SKM-1 treated with dmso at 0.1 percent for 144 hours (cell line): Measurements from ENCODE around the gene MBNL1.
"Not testable (repeated sequence)": the region's sequence is repeated elsewhere in the genome, so short reads cannot be mapped to it uniquely, and the experiment has no call there.

ENCODE experiments used
- DNase-seq: peaks from one replicate; lab custom pipeline; 2025; ENCODE audit not compliant: unreplicated experiment; lab: John Stamatoyannopoulos, UW

Gene MBNL1

DNA sequence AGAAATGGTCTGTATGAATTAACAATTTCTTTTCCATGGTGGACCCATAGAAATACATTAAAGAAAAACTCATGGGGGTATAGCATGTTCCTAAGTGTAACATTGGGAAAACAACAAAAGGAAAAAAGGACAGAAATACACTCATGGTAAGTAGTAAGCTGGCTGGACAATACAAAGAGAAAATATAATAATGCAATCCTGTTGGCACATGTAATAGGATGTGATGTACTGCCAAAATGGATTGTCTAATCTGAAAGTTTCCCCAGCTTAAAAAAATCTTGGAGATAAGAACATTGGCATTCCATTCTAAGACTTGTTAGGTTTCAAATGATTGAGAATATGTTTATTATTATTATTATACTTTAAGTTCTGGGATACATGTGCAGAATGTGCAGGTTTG lies 128.1 kb downstream of the MBNL1 start:
- DNase-seq: no peak

DNA sequence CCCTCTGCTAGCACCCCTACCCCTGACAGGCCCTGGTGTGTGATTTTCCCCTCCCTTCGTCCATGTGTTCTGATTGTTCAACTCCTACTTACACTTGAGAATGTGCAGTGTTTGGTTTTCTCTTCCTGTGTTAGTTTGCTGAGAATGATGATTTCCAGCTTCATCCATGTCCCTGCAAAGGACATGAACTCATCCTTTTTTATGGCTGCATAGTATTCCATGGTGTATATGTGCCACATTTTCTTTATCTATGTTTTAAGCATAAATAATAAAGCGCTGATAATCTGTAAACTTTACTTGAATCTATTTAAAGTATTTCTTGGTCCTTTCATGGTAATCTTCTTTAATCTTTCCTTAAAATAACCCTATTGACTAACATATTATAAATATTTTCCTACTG lies 128.6 kb downstream of the MBNL1 start:
- not testable (repeated sequence) for DNase-seq

DNA sequence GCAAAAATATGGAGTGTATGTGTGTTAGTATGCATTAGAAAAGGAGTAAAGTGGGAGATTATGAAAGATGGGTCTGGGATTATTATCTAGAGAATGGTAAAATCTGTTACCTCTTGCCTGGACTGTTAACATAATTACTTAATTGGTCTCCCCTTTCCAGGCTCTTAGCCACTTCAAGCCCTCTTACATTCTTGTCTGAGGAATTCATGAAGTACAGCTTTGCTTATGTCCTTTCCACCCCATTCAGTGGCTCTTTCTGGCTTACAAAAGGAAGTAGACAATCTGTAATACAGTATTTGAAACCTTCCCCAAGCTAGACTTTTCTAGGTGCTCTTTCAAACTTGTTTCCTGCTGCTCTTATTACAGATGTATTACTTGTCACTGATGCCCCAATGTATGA lies 129.8 kb downstream of the MBNL1 start:
- no peak for DNase-seq

DNA sequence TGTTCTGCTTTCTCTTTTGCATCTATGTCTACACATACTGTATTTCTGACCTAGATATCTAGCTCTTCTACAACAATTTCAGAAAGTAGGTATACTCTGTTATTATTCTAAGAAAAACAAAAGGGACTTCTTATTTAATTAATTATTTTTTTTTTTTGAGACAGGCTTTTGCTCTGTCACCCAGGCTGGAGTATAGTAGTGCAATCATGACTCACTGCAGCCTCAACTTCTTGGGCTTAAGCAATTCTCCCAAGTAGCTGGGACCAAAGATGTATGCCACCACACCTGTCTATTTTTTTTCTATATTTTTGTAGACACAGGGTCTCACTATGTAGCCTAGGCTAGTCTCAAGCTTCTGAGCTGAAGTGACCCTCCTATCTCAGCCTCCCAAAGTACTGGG lies 130.6 kb downstream of the MBNL1 start:
- DNase-seq: no peak

DNA sequence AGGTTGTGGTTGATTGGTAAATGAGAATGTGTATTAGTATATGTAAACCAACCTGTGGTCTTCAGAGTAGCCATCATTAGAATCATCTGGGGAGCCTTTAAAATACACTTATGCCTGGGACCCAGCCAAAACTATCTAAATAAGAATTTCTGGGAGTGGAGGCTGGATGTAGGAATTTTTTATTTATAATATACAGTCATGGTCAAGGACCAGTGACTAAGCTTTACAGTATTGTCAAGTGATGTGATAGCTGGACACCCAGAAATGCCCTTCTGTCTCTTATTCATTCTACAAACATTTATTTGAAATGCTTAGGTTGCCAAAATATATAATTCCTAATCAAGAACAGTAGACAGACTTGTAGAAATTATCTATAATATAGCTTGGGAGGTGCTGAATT lies 132.2 kb downstream of the MBNL1 start:
- DNase-seq: no peak

DNA sequence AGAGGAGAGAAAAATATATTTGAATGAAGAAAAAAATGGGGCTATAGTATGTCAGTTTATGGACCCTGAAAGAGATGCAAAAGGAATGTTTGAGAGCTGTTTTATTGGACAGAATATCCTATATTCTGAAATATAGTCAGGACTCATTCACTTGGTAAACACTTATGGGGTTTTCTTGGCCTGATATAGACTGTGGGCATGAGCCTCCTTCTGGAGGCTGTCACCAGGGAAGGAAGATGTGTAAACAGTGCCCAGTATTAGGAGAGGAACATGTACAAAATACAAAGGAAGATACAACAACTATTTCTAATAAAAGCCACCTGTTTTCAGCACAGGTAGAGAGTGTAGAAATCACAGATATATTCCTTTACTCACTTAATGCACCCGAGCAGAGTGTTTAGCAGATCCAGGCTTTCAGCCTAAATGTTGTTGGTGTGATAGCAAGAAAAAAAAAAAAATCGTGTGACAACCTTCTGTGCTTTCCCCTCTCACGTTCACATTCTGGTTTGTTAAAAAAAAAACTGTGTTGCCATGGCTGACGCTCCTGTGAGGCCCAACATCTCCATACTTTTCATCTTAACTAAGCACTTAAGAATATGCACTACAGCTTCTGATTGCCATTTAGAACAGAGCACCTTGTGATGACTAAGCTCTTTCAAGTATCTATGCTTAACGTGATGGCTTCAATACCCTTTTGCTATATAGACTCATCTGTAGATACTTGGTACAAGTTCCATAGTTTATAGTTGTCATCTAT lies 134.1 kb downstream of the MBNL1 start:
- no peak for DNase-seq

DNA sequence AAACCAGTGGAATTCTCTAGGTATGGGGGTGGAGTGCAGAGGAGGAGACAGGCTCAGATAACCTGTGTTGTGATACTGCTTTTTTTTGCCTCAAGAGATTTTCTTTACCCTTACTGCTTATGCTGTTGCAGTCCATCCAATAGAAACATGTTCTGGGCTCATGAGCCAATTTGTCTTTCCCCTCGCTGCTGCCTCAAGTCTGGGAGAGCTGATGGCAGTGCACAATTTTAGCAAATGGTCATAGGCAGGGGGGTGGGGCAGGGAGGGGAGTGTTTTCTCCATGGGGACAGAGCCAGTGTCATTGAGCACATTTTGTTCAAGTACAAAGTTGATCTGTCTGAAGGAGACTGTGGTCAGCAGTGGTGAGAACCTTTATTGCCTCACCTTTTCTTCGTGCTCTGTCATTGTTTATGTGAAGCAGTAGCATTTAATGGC lies 134.9 kb downstream of the MBNL1 start:
- DNase-seq: no peak

DNA sequence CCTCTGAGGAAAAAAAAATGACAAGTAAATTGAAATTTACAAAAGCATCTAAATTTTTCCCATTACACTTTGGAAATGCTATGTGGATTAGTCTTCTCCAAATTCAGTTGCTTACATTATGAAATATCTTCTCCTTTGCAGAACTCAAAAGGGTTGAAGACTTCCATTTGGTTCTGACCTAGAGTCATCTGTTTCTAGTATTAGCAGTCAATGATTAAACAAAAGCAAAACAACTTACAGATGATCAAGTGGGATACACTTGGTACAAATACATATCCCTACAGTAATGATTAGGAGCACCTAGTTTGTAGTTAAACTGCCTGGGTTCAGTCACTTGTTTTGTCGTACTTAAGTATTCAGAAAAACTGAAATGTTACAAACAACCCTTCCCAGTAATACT lies 136.2 kb downstream of the MBNL1 start:
- DNase-seq: no peak

DNA sequence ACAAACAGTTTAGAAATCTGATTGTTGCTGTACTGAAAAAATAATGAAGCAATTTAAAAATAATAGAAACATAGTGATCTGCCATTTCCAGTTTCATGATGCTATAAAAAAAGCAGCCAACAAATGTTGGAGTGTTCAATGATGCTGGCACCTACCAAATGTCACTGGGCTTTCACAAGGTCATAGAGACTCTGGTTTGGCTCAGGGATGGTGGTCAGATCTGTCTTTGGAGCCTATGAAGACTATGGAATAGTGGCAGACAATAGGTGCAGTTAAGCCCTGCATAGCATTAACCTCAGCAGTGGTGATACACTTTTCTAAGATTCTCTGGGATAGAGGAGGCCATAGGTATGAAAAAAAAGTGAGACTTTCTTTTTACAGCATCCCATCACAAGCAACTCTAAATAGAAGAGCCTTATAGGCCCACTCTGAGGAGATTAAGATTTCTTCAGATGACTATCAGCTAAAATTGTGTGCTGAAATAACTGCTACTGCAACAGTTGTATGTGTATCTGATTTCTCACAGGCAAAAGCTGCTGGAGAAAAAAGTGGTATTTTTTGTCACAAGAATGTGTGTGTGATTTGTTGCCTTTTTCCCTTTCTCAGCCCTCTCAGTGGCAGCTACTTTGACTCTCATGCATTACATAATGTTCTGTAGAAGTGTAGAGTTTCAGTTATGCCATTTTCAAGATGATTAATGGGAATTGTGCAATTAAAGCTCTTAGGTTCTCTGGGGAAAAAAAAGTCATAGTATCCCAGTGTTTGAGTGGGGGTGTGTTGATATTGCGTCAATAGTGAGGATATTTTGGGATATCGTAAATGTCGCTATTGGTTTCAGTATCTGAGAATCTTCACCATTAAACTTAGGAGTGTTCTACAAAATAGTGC lies 137.4 kb downstream of the MBNL1 start:
- DNase-seq: peak; percentile 8

DNA sequence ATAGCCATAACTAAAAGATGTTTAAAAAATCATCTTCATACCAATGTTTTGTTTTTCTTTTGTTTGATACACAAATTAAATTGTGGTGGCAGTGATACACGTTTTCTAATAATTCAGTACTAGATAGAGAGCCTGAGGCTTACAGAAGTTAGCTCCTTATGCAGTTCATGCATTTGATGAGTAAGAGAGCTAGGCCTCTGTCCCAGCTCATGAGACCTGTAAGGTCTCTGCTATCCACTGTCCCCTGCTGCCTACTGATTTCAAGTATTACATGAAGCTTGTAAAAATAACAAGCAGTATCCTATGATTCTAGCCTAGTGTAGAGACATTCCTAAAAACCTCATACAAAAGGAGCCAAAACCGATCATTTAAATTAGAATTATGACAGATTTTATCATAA lies 144.5 kb downstream of the MBNL1 start:
- DNase-seq: no peak

DNA sequence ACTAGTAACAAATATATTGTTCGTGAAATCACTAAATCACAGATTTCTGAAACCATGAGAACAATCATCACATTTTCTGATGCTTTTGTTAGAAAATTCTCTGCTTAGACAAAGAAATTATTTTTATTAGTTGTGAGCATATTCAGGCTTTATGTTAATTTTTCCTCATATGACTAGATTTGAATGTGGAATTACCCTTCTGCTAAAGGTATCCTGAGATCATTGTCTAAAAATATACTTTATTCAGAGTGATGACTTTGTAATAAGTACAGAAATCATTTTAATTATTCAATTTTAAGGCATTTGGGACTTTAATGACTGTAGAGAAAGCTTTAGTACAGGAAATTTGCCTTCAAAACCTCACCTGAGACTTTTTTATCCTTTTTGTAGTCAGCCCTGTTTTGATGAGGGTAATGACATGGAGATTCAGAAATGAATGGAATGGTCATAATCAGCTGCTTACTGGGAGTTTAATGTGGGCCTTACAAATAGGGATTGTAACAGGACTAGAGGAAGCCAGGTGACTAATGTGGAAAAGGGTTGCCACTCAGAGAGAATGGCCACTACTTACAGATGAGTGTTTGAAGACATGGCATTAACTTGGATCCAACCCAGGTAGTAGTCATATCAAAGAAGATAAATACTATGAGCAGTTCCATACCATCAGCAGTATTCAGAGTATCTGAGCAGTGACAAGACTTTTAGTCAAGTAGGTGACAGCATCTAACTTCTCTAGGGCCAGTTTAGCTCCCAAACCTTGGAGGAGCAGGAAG lies 148.3 kb downstream of the MBNL1 start:
- DNase-seq: no peak

DNA sequence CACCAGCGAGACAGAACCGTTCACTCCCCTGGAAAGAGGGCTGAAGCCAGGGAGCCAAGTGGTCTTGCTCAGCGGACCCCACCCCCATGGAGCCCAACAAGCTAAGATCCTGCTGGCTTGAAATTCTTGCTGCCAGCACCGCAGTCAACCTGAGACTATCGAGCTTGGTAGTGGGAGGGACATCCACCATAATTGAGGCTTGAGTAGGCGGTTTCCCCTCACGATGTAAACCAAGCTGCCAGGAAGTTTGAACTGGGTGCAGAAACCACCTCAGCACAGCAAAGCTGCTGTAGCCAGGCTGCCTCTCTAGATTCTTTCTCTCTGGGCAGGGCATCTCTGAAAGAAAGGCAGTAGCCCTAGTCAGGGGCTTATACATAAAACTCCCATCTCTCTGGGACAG lies 151.0 kb downstream of the MBNL1 start:
- no peak for DNase-seq

DNA sequence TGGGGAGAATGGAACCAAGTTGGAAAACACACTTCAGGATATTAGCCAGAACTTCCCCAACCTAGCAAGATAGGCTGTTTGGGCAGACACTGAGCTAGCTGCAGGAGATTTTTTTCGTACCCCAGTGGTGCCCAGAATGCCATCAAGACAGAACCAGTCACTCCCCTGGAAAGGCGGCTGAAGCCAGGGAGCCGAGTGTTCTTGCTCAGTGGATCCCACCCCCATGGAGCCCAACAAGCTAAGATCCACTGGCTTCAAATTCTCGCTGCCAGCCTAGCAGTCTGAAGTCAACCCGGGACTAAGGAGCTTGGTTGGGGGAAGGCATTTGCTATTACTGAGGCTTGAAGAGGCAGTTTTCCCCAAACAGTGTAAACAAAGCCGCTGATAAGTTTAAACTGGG lies 152.4 kb downstream of the MBNL1 start:
- no peak for DNase-seq

DNA sequence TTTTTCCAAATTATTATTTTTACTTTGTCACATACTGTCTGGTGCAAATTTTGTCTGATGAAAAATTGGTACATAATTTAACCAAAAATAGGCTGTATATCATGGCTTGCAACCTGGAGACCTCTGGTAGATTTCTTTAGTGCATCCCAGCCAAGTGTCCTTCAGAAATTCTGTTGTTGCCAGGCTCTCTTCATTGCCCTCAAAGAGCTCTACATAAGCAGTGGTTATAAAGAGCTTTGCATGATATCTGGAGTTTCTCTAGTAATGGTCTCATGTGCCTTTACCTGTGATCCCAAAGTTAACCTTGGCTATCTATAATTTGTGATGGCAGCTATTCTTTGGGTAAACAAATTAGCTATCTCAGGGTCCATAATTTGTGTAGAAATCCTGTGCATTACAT lies 157.7 kb downstream of the MBNL1 start:
- no peak for DNase-seq

DNA sequence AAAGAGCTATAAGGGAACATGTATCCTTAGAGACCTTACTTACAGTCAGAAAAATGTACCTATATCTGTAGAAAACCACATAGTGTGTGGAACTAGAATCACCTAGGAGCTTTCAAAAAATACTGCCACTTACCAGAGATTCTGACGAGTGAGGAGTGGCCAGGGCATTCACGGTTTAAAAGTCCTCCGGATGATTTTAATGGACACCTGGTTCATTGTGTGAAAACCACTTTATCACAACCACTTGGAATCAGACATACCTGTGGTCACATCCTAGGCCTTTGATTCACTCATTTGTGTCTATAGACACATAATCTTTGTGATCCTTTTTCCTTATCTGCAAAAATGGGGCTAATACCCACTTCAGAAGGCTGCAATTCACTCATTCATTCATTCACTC lies 159.8 kb downstream of the MBNL1 start:
- DNase-seq: no peak

DNA sequence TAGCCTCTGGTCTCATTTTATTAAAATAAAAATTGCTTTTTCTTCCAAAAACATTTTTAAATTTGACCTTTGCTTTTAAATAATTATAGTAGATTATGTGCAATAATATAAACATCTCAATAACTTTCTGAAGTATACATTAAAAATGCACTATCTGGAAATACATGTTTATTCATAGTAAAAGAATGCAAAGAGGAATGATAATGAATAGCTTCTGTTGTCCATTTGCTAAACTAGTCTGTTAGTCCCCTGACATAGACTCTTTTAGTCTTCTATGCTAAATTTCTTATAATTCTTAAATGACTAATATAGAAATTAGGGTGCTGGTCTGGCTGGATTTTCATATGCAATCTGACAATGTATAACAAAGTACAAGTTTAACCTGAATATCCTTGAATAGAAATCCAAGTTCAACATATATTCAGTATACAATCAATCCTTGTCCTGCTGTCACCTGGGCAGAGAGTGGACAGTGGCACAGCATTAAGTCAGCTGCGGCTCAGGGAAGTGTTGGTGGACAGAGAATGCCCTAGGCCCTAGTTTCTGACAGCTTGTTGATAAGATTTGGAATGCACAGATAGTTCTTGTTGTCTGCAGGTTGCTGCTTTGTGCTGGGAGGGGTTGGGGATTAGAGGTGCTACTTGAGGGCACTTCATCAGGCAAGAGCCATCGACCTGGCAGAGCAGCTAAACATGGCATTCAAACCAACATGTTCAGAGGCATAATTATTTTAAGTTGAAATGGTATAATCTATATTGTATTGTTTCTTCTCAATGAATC lies 161.7 kb downstream of the MBNL1 start:
- no peak for DNase-seq

DNA sequence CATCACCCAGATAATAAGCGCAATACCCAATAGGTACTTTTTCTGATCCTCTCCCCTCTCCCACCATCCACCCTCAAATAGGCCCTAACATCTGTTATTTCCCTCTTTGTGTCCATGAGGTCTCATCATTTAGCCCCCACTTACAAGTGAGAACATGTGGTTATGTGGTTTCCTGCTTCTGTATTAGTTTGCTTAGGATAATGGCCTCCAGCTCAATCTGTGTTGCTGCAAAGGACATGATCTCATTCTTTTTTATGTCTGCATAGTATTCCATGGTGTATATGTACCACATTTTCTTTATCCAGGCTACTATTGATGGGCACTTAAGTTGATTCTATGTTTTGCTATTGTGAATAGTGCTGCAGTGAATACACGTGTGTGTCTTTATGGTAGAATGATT lies 165.4 kb downstream of the MBNL1 start:
- no peak for DNase-seq

DNA sequence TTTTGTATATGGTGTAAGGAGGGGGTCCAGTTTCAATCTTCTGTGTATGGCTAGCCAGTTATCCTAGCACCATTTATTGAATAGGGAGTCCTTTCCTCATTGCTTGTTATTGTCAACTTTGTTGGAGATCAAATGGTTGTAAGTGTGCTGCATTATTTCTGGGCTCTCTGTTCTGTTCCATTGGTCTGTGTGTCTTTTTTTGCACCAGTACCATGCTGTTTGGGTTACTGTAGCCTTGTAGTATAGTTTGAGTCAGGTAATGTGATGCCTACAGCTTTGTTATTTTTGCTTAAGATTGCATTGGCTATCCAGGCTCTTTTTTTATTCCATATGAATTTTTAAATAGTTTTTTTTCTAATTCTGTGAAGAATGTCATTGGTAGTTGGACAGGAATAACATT lies 166.5 kb downstream of the MBNL1 start:
- DNase-seq: not testable (repeated sequence)

DNA sequence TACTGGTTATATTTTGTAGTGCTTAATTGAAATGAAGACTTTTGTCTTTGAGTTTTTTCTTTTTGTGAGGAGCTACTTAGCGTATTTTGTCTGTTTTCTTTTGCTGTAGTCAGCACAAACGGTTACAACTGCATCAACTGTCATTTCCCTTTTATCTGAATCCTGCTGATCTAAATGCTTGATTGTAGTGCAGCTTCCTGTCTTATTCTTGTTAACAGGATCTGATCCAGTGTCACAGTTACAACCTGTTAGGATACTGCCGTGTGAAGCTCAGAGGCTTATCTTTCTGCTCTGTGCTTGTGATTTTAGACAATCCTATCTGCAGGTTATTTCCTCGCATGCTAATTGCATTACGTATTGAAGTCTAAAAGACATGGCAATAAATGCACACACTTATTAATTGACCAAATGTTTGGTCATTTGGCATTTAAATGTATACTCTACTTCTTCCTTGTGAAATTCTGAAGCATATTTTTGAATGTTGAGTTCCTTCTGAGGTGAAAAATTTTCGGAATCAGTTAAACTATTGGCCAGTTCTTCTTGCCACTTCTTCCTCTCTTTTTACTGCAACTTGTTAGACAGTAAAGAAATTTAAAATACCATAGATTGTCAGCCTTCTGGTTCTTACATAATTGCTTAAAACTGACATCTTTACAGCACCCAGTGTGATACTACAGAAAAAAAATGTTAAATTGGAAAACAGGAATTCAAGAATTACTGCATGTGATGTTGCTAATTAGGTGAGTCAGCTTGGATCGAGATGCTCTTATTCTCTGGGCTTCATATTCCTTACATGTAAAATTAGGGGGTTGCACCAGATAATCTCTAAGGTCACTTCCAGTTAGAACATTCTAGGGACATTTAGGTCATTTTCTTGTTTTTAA lies 168.2 kb downstream of the MBNL1 start:
- DNase-seq: no peak

DNA sequence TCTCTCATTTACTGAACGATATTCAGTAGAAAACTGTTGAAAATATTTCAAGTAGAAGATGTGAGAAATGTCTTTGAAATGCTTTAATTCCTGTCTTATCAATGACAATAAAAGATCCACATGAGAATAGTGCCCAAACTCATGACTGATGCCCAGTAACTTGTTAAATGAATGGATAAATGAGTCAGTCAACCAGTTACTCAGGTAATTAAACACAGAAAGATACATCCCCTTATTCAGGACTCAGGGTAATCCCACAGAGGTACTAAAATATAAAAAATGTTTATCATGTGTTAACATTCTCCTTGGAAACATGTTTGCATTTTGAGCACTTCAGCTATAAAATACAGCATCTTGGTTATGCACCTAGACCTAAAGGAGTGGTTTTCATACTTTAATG lies 169.5 kb downstream of the MBNL1 start:
- DNase-seq: no peak
